GM12873 (cell line): ENCODE data around the gene NYAP2.

Experiments
- CTCF ChIP-seq: IDR thresholded peaks from 2 replicates; pipeline ENCODE4 v1.5.1; 2012; ENCODE audit warnings: low read depth, mild to moderate bottlenecking, moderate library complexity, low read length, control low read depth; ENCODE audit not compliant: insufficient read depth; ENCODE audit errors: missing control alignments

Gene NYAP2

GRCh38 chr2:225693259-225693658, 293.7 kb downstream of the NYAP2 start:
- no peak for TF ChIP-seq CTCF

- no peak for TF ChIP-seq CTCF
These were observed 295.2 kb downstream of the NYAP2 start for GRCh38 chr2:225694664-225695063.

GRCh38 chr2:225697936-225698335, 298.4 kb downstream of the NYAP2 start:
- TF ChIP-seq CTCF: no peak
